GM04504 (cell line): ENCODE data around the gene CEP104.

Source experiments
- DNase-seq: peaks from one replicate; pipeline ENCODE4 v3.0.0-alpha.2; 2012; ENCODE audit warnings: low read depth

Gene CEP104

GRCh38 chr1:3777647-3778589 is 79.1 kb downstream of the CEP104 start:
- no peak for DNase-seq

- no peak for DNase-seq
Measured at GRCh38 chr1:3777078-3777547, 79.9 kb downstream of the CEP104 start.

GRCh38 chr1:3776231-3776961 is 80.6 kb downstream of the CEP104 start:
- DNase-seq = no peak

GRCh38 chr1:3775490-3776230 is 81.4 kb downstream of the CEP104 start:
- DNase-seq = no peak

GRCh38 chr1:3774946-3775489 is 82.0 kb downstream of the CEP104 start:
- DNase-seq = no peak

GRCh38 chr1:3774276-3774945 is 82.6 kb downstream of the CEP104 start:
- DNase-seq = no peak

GRCh38 chr1:3773572-3774275 is 83.3 kb downstream of the CEP104 start:
- DNase-seq = no peak

GRCh38 chr1:3772715-3773571 is 84.1 kb downstream of the CEP104 start, which contains the start of gene SMIM1:
Gene SMIM1, plus strand, starts transcription at chr1:3772749. Its CDS starts 2,625 bp downstream, at chr1:3775374.
- DNase-seq = no peak

- DNase-seq = no peak
Measured at GRCh38 chr1:3772027-3772714, 84.8 kb downstream of the CEP104 start.

- no peak for DNase-seq
Measured at GRCh38 chr1:3771108-3772026, 85.6 kb downstream of the CEP104 start.

GRCh38 chr1:3770047-3770765 is 86.8 kb downstream of the CEP104 start:
- DNase-seq = no peak

- DNase-seq = no peak
Measured at GRCh38 chr1:3768811-3769390, 88.1 kb downstream of the CEP104 start.

- DNase-seq = no peak
Measured at GRCh38 chr1:3767328-3767925, 89.6 kb downstream of the CEP104 start.

GRCh38 chr1:3763351-3764125 is 93.5 kb downstream of the CEP104 start:
- DNase-seq = no peak

GRCh38 chr1:3762873-3763228 is 94.2 kb downstream of the CEP104 start:
- DNase-seq = no peak
